Measurements from ENCODE around the gene NT5C3B.

Gene NT5C3B

DNA sequence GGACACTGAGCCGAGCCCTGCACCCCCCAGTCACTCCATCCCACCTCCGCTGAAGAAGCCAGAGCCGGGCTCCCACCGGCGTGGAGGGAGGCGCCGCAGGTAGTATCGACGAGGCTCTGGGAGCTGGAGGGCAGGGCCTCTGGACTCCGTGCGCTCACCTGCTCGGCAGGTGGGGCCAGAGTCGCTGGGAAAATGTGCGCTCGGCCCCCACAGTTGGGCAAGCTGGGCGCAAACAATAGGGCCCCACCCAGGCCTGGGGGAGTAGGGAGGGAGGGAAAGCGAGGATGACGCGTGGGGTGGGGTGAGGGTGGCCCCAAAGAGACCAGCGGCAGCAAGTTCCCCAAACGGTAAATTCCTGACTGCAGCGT, 50.2 kb downstream of the NT5C3B start:
- DNase-seq, result peak in 2 of 56 donors; percentile 14 to 29

GRCh38 chr17:41785091-41785858, 50.8 kb downstream of the NT5C3B start:
- DNase-seq, result peak in 1 of 56 donors; percentile 15

DNA sequence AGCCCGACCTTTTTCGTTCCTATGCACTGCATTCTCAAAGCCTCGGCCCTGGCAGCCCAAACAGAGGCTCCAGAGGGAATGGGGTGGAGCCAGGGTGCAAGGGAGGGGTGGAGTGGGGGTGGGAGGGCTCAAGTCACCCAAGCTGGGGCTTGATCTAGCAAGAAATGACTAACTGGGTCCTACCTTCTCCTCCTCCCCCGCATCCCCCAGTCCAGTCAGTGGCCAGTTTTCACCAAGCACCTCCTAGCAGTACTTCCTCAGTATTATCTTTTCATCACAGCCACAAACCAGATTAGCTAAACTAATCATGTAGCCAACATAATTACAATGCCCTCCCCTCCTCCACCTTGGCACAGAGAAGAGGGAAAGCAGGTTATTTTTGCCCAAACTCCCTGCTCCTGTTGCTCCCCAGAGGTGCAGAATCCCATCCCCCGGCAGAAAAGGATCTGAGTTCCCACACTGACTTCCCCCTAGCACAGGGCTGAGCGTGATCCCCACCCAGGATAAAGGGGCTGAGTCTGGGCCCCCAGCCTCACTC, 51.8 kb downstream of the NT5C3B start:
- peak in 1 of 56 donors; percentile 7 for DNase-seq

DNA sequence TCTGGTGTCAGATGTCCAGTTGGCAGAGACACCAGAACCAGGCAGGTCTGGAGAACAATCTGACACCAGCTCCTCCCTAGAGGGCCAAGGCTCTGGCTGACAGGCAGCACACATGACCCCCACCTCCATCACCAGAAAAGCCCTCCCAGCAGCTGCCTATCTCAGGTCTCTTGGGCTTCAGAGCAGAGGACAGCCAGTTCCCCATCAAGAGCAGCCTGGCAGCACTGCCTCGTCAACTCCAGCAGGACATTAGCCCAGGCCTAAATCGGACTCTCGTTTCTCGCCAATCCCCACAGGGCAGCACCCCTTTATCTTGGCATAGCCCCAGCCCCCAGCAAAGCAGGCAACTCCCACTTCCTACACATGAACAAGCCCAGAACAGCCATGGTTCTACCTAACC, 53.9 kb downstream of the NT5C3B start:
- no peak for DNase-seq

GRCh38 chr17:41781404-41782110, 54.5 kb downstream of the NT5C3B start:
- no peak for DNase-seq

- DNase-seq, result no peak
Observed at GRCh38 chr17:41779954-41780353, 56.1 kb downstream of the NT5C3B start.

- DNase-seq, result peak in 38 of 56 donors; percentile 10 to 76 (median 47)
Observed at GRCh38 chr17:41777574-41778188, 58.4 kb downstream of the NT5C3B start.

GRCh38 chr17:41777157-41777573, 58.9 kb downstream of the NT5C3B start:
- peak in 16 of 56 donors; percentile 13 to 60 (median 44) for DNase-seq

GRCh38 chr17:41776262-41776900, 59.7 kb downstream of the NT5C3B start:
- peak in 14 of 56 donors; percentile 8 to 49 (median 18) for DNase-seq

DNA sequence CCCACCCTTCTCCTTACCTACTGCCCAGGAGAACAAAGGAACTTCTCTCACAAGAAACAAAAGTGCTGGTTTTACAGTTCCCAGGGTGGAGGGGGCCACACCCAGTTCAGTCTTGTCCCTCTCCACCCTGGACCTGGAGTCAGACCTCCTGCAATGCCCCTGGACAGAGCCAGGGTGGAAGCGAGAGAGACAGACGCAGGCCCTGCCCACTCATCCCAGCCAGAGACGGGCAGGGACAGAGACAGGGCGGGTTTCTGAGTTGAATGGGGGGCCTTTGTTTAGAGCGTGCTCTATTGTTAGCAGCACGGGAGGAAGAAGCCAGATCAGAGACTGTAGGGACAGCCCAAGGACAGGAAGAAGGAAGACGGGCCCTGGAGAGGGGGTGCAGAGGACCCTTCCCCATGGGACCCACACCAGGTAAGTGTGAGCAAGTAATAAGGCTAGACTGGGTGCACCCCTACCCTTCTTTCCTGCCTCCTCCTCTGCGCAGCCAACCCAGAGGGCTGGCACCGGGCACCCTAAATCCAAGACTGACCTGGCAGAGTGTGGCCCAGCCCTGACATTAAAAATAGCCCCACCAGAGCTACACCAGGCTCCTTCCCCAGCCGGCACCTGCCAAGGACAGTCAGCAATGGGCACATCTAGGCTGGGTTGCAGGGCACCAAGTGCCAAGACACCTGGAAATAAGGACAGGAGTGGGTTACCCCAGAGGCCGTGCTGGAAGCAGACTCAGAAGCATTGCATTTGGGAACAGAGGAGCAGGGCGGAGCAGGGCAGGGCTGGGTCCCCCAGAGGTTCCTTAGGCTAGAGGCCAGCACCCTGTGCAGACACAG, 60.4 kb downstream of the NT5C3B start:
- DNase-seq, result peak in 49 of 56 donors; percentile 3 to 83 (median 60)
